Chondrocyte (in vitro differentiated cells): Measurements from ENCODE around the gene GFY. TPM values are rescaled to one million over a fixed set of nuclear protein-coding genes. Genes with fewer than 3 reads are reported as not detected.

Experiments used
- DNase-seq: peaks from one replicate; pipeline ENCODE4 v3.0.0; 2021; ENCODE audit warnings: mixed read lengths, low spot score
- H3K27ac Mint-ChIP-seq: one replicate; pipeline ENCODE4 v1.8.0; 2021; ENCODE audit warnings: mild to moderate bottlenecking, moderate library complexity, mixed read lengths; ENCODE audit not compliant: unreplicated experiment
- H3K27me3 Mint-ChIP-seq: 2 replicates; pipeline ENCODE4 v1.8.0; 2021; ENCODE audit warnings: low read depth, mixed read lengths
- H3K36me3 Mint-ChIP-seq: 2 replicates; pipeline ENCODE4 v1.8.0; 2021; ENCODE audit warnings: low read depth, mixed read lengths
- H3K4me1 Mint-ChIP-seq: 2 replicates; pipeline ENCODE4 v1.8.0; 2021; ENCODE audit warnings: low read depth, mild to moderate bottlenecking, mixed read lengths
- H3K4me3 Mint-ChIP-seq: one replicate; pipeline ENCODE4 v1.8.0; 2021; ENCODE audit warnings: mild to moderate bottlenecking, moderate library complexity, mixed read lengths; ENCODE audit not compliant: unreplicated experiment
- H3K9me3 Mint-ChIP-seq: 2 replicates; pipeline ENCODE4 v1.8.0; 2021; ENCODE audit warnings: low read depth, mixed read lengths
- CTCF ChIP-seq: fragments of 200-600 bp; sonication (generic); IDR thresholded peaks from 2 replicates; pipeline ENCODE4 v1.5.0; 2021; ENCODE audit warnings: antibody characterized with exemption, mild to moderate bottlenecking, moderate library complexity
- long read RNA-seq: library from polyadenylated mRNA; stranded (forward); transcript quantifications from one replicate; pipeline ENCODE4 v2.0.0, GENCODE V29; 2021
- total RNA-seq: library from RNA; stranded (reverse); gene quantifications from 3 replicates; pipeline ENCODE4 v1.2.1, GENCODE V29; 2021

GFY gene
- total RNA-seq = not detected in 3 replicates
- long read RNA-seq = 0 reads

GRCh38 chr19:49425178-49425577 lies at the start of gene GFY:
Gene GFY, plus strand, starts transcription at chr19:49425388. Its CDS starts 1,043 bp downstream, at chr19:49426431.
- Mint-ChIP-seq H3K9me3 (no peaks in the 10 kb centered on the region), H3K27me3 (peaks cover 85% of the 10 kb centered on the region), H3K36me3 (peaks cover 8% of the 10 kb centered on the region), H3K4me1 (peaks cover 31% of the 10 kb centered on the region), H3K4me3 (no peak within 1 kb of the TSS), H3K27ac (no peak within 1 kb of the TSS)
- no peak for TF ChIP-seq CTCF
- DNase-seq = no peak

GRCh38 chr19:49378512-49378911 lies 46.7 kb upstream of the GFY start:
- Mint-ChIP-seq H3K27me3 (peaks cover 2% of the 10 kb centered on the region), H3K27ac (no peak overlapping the region)

GRCh38 chr19:49380391-49380790 lies 44.8 kb upstream of the GFY start:
- TF ChIP-seq CTCF = no peak
- Mint-ChIP-seq H3K27ac (no peak overlapping the region), H3K9me3 (peaks cover 8% of the 10 kb centered on the region), H3K4me1 (no peaks in the 10 kb centered on the region), H3K27me3 (peaks cover 2% of the 10 kb centered on the region), H3K4me3 (no peak overlapping the region), H3K36me3 (peaks cover 2% of the 10 kb centered on the region)
- DNase-seq = no peak

More at GRCh38 chr19:49378512-49378911, 46.7 kb upstream of the GFY start:
- H3K4me1 Mint-ChIP-seq = no peaks in the 10 kb centered on the region
- H3K36me3 Mint-ChIP-seq = peaks cover 2% of the 10 kb centered on the region
- DNase-seq = no peak
- no peak for TF ChIP-seq CTCF
- H3K4me3 Mint-ChIP-seq = no peak overlapping the region
- H3K9me3 Mint-ChIP-seq = peaks cover 8% of the 10 kb centered on the region

- no peak overlapping the region for H3K4me3 Mint-ChIP-seq
- peaks cover 2% of the 10 kb centered on the region for H3K36me3 Mint-ChIP-seq
These were observed 42.5 kb upstream of the GFY start for GRCh38 chr19:49382639-49383038.

GRCh38 chr19:49383599-49383998 lies 41.6 kb upstream of the GFY start:
- Mint-ChIP-seq H3K27me3 (peaks cover under 1% of the 10 kb centered on the region), H3K9me3 (peaks cover 8% of the 10 kb centered on the region), H3K36me3 (peaks cover 2% of the 10 kb centered on the region), H3K4me3 (no peak overlapping the region), H3K4me1 (no peaks in the 10 kb centered on the region), H3K27ac (no peak overlapping the region)
- no peak for TF ChIP-seq CTCF
- no peak for DNase-seq

More at GRCh38 chr19:49382639-49383038, 42.5 kb upstream of the GFY start:
- Mint-ChIP-seq H3K9me3 (peaks cover 8% of the 10 kb centered on the region), H3K27me3 (no peaks in the 10 kb centered on the region), H3K27ac (no peak overlapping the region), H3K4me1 (no peaks in the 10 kb centered on the region)
- no peak for TF ChIP-seq CTCF
- no peak for DNase-seq
